Ishikawa (cell line): Measurements from ENCODE around the gene CIP2A.

Experiments used
- CEBPB ChIP-seq: IDR thresholded peaks from 2 replicates; pipeline ENCODE4 v1.6.1; 2012
- CREB1 ChIP-seq: IDR thresholded peaks from 2 replicates; pipeline ENCODE4 v1.6.1; 2012; ENCODE audit warnings: low read depth
- EGR1 ChIP-seq: IDR thresholded peaks from 2 replicates; pipeline ENCODE4 v1.6.1; 2012
- EP300 ChIP-seq: IDR thresholded peaks from 2 replicates; pipeline ENCODE4 v1.6.1; 2012; ENCODE audit warnings: borderline replicate concordance
- FOXM1 ChIP-seq: IDR thresholded peaks from 2 replicates; pipeline ENCODE4 v1.6.1; 2012; ENCODE audit warnings: low read depth, borderline replicate concordance
- MAX ChIP-seq: IDR thresholded peaks from 2 replicates; pipeline ENCODE4 v1.6.1; 2012
- NFIC ChIP-seq: IDR thresholded peaks from 2 replicates; pipeline ENCODE4 v1.6.1; 2012
- RAD21 ChIP-seq: IDR thresholded peaks from 2 replicates; pipeline ENCODE4 v1.6.1; 2012; ENCODE audit warnings: low read depth
- REST ChIP-seq: IDR thresholded peaks from 2 replicates; pipeline ENCODE4 v1.6.1; 2012; ENCODE audit warnings: low read depth, mild to moderate bottlenecking
- TAF1 ChIP-seq: IDR thresholded peaks from 2 replicates; pipeline ENCODE4 v1.6.1; 2012; ENCODE audit warnings: low read depth, mild to moderate bottlenecking
- TCF12 ChIP-seq: IDR thresholded peaks from 2 replicates; pipeline ENCODE4 v1.6.1; 2012; ENCODE audit warnings: low read depth
- TEAD4 ChIP-seq: IDR thresholded peaks from 2 replicates; pipeline ENCODE4 v1.6.1; 2012
- USF1 ChIP-seq: IDR thresholded peaks from 2 replicates; pipeline ENCODE4 v1.6.1; 2012
- YY1 ChIP-seq: IDR thresholded peaks from 2 replicates; pipeline ENCODE4 v1.6.1; 2012; ENCODE audit warnings: low read depth
- ZBTB7A ChIP-seq: IDR thresholded peaks from 2 replicates; pipeline ENCODE4 v1.6.1; 2012; ENCODE audit warnings: low read depth

CIP2A gene

GRCh38 chr3:108555966-108556581 lies 33.2 kb downstream of the CIP2A start:
- no peak for TF ChIP-seq RAD21
- TF ChIP-seq TAF1: no peak
- TF ChIP-seq YY1: no peak

GRCh38 chr3:108554913-108555571 lies 34.2 kb downstream of the CIP2A start:
- no peak for TF ChIP-seq YY1
- no peak for TF ChIP-seq CREB1
- TF ChIP-seq CEBPB: no peak
- no peak for TF ChIP-seq USF1

GRCh38 chr3:108554229-108554628 lies 35.0 kb downstream of the CIP2A start:
- TF ChIP-seq USF1 (no peak), FOXM1 (no peak), CREB1 (no peak), TEAD4 (no peak), MAX (no peak), RAD21 (no peak), TAF1 (no peak), NFIC (no peak), CEBPB (no peak), REST (no peak), ZBTB7A (no peak), YY1 (no peak), EGR1 (no peak), TCF12 (no peak), EP300 (no peak)

GRCh38 chr3:108552267-108553159 lies 36.7 kb downstream of the CIP2A start:
- TF ChIP-seq CEBPB (no peak), MAX (no peak), TCF12 (no peak), EGR1 (no peak), USF1 (no peak), CREB1 (no peak), YY1 (no peak), TAF1 (no peak), RAD21 (peak; percentile 42)

GRCh38 chr3:108548886-108549285 lies 40.4 kb downstream of the CIP2A start:
- TF ChIP-seq EP300: no peak
- no peak for TF ChIP-seq TAF1
- no peak for TF ChIP-seq USF1
- no peak for TF ChIP-seq TCF12
- TF ChIP-seq ZBTB7A: no peak
- no peak for TF ChIP-seq EGR1
- no peak for TF ChIP-seq REST
- TF ChIP-seq CEBPB: no peak
- no peak for TF ChIP-seq TEAD4
- TF ChIP-seq CREB1: no peak
- TF ChIP-seq YY1: no peak
- no peak for TF ChIP-seq FOXM1
- TF ChIP-seq RAD21: no peak
- TF ChIP-seq MAX: no peak
- no peak for TF ChIP-seq NFIC
